HK-2 (cell line): ENCODE data around the gene FBXW8.
"Not testable (repeated sequence)": the region's sequence is repeated elsewhere in the genome, so short reads cannot be mapped to it uniquely, and the experiment has no call there.

Experiments
- DNase-seq: peaks from one replicate; pipeline ENCODE4 v3.0.0-alpha.2; 2018; ENCODE audit not compliant: unreplicated experiment

FBXW8 gene

DNA sequence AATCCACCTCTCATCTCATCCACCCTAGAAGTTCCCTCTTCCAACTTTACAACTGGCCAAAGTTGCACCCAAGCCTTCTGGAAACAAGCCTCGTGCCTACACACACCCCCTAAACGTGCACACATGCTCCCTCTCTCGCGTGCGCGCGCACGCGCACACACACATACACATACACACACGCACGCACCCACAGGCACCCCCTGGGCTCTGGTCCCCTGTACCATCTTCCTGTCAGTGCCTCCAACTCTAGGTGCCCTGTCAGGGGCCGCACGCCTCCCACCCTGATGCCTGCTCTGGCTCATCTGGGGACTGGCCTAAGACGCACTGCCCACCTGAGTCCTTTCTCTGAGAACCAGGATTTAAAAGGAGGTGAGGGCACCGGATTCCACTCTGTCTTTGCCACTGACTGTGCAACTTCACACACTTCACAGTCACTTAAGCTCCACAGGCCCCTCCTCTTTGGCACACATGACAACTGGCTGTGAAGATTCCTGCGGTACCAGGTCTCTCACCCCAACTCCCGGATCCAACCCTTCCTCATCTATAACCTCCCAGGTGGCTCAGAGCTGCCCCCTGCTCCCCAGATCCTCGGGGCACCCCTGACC is 142.9 kb downstream of the FBXW8 start:
- DNase-seq, result no peak

GRCh38 chr12:117054279-117054678 is 143.5 kb downstream of the FBXW8 start:
- no peak for DNase-seq

- not testable (repeated sequence) for DNase-seq
Measured at GRCh38 chr12:117057626-117058025, 146.9 kb downstream of the FBXW8 start.

- DNase-seq, result no peak
Measured at GRCh38 chr12:117058442-117059072, 147.8 kb downstream of the FBXW8 start.

DNA sequence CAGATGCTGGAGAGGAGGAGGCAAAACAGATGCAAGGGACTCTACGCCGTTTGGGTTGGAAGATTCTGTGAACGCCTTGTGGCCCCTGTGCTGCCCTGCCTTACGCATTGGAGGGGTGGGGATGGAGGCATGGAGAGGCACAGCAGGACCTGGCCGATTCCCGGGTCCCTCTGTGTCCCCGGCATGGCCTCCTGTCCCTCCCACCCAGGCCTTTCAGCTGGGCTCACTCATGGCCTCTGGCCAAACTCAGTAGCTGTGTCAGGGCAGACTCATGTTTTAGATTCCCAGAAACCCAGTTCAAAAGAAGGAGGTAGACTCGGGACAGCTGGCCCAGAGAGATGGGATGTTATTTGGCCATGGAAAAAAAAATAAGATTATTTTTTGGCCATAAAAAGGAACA is 148.4 kb downstream of the FBXW8 start:
- DNase-seq, result no peak

GRCh38 chr12:117060246-117060928 is 149.6 kb downstream of the FBXW8 start:
- DNase-seq, result no peak

DNA sequence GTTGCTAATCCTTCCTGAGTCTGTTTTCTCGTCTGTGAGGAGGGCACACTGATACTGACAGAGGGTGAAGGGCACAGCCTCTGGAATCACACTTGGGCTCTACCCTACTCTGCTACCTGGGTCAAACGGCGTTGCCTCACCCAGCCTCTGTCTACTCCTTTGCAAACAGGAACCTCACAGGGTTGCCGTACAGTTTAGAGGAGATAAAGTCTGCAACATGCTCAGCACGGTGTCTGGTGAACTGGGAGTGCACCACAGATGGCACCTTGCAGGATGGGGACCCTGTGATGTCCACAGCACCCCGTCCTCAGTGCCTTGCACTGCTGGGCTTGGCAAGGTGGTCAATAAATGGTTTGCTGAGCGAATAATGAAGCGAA is 150.2 kb downstream of the FBXW8 start:
- DNase-seq, result no peak

GRCh38 chr12:117061555-117062079 is 150.9 kb downstream of the FBXW8 start:
- no peak for DNase-seq

DNA sequence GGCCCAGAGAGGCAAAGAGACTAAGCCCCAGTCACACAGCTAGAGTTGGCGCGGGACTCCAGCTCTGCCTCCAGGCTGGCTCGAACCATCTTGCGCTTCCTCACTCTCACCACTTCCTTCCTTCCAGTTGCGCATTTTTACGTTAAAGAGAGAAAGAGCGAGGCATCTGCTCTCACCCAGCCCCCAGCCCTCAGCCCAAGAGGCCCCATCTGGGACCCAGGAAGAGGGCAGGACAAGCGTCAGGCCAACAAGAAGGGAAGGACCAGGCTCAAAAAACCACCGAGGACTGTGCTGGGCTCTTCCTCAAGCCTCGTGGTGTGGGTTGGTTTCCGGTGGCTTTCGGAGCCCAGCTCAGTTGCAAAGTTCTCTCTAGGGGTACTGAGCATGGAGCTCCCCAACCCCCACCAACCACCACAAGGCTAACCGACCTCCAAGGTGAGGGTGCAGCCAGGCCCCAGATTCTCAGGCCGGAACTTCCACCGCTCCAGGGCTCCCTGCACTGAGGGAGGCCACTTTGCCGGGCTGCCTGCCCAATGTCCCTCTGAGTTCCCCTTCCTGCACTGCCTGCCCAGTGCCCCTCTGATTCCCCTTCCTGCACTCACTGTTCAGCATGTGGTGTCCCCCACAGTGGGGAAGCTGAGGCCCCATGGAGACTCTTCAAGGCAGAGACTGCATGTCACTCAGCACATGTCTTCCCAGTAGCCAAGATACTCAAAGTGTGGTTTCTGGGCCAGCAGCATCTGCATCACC is 152.6 kb downstream of the FBXW8 start:
- no peak for DNase-seq

- DNase-seq, result no peak
Measured at GRCh38 chr12:117064049-117064448, 153.3 kb downstream of the FBXW8 start.

DNA sequence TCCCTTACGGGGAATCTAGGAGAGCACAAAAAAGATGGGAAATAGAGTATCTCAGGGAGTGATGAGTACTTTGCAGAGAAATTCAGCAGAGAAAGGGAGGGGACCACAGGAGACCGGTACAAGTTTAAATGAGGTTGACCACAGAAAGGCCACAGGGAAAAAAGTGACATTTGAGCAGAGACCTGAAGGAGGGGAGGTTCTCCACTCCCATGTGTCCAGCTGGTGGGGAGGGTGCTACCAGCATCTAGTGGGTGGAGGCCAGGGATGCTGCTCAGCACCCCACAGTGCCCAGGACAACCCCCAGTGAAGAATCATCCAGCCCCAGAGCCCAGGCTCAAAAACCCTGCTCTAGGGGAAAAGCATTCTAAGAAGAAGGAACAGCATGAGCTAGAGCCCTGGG is 153.8 kb downstream of the FBXW8 start:
- DNase-seq, result no peak

- DNase-seq, result no peak
Measured at GRCh38 chr12:117067016-117067415, 156.3 kb downstream of the FBXW8 start.

- no peak for DNase-seq
Measured at GRCh38 chr12:117067638-117068037, 156.9 kb downstream of the FBXW8 start.

DNA sequence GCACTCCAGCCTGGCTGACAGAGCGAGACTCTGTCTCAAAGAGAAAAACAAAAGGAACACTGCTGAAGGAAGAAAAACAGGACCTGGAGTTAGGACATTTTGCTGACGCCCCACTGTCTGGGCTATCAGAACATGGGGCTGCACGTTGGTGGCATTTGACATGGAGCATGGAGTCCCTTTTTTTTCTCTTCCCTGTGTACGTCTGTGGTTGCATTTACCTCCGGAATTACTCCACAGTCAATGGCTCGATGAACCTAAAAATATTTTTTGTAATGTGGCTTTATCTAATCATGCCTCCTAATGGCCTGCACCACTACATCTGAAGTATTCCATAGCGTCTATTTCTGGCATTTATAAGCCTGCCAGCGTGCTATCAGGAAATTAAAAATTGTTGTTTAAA is 157.7 kb downstream of the FBXW8 start:
- DNase-seq, result no peak

DNA sequence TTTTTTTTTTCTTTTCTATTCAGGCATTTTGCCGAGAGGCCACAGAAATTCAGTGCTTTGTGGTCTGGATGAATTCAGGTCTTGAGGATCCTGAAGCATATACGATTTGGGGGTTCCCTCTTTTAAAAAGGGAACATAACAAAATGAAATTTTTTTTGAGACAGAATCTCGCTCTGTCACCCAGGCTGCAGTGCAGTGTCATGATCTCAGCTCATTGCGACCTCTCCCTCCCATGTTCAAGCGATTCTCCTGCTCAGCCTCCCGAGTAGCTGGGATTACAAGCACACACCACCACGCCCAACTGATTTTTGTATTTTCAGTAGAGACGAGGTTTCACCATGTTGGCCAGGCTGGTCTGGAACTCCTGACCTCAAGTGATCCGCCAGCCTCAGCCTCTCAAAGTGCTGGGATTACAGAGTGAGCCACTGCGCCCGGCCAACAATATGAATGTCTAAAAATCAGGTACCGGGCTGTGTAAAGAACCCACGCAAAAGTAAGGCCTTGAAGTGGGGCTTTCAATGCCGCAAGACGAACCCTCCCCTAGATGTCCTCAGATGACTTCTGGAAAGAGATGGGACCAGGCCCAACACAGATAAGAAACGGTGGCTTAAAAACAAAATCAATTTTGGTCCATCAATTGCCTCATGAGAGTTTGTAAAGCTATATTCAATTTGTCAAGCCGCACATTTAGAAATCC is 158.5 kb downstream of the FBXW8 start:
- DNase-seq, result no peak

- no peak for DNase-seq
Measured at GRCh38 chr12:117069926-117070900, 159.5 kb downstream of the FBXW8 start.

GRCh38 chr12:117071009-117071408 is 160.3 kb downstream of the FBXW8 start:
- DNase-seq, result no peak

DNA sequence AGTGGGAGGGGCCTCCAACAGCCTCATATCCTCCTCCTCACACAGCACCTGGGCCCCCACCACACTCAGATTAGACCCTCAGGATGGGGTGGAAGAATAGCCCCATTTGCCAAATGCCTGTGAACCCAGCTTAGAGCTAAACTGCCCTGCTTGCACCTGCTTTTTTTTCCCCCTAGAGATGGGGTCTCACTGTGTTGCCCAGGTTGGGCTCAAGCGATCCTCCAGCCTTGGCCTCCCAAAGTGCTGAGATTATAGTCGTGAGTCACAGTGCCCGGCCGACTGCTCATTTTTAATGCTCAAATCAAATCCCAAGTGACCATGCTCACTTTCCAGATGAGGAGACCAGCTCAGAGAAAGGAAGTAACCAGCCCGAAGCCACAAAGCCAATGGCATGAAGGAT is 161.4 kb downstream of the FBXW8 start:
- no peak for DNase-seq

GRCh38 chr12:117072736-117073490 is 162.2 kb downstream of the FBXW8 start:
- no peak for DNase-seq

- no peak for DNase-seq
Measured at GRCh38 chr12:117073611-117074010, 162.9 kb downstream of the FBXW8 start.
